H9 (cell line): ENCODE results near the gene MGAT4B. TPM values are rescaled to one million over a fixed set of nuclear protein-coding genes. Genes with fewer than 3 reads are reported as not detected.
"Not testable (repeated sequence)": the region's sequence is repeated elsewhere in the genome, so short reads cannot be mapped to it uniquely, and the experiment has no call there.

ENCODE experiments used
- DNase-seq: peaks from one replicate; pipeline ENCODE4 v3.0.0-alpha.2; 2017
- H2AFZ ChIP-seq: one replicate; pipeline ENCODE4 v1.6.1; 2013; ENCODE audit warnings: mild to moderate bottlenecking, low read length, control low read depth, moderate library complexity
- H2AK5ac ChIP-seq: 2 replicates; pipeline ENCODE4 v1.6.1; 2013; ENCODE audit warnings: low read length, control low read depth, mixed read lengths; ENCODE audit not compliant: insufficient read length
- H2BK120ac ChIP-seq: one replicate; pipeline ENCODE4 v1.6.1; 2013; ENCODE audit warnings: low read depth, mild to moderate bottlenecking, low read length, control low read depth, inconsistent platforms; ENCODE audit not compliant: poor library complexity, severe bottlenecking
- H2BK12ac ChIP-seq: 2 replicates; pipeline ENCODE4 v1.6.1; 2013; ENCODE audit warnings: low read length, control low read depth, mixed read lengths, low read depth; ENCODE audit not compliant: insufficient read length
- H2BK15ac ChIP-seq: 2 replicates; pipeline ENCODE4 v1.6.1; 2013; ENCODE audit warnings: low read depth, low read length, control low read depth
- H2BK20ac ChIP-seq: one replicate; pipeline ENCODE4 v1.6.1; 2013; ENCODE audit warnings: low read depth, mild to moderate bottlenecking, low read length, control low read depth, inconsistent platforms; ENCODE audit not compliant: poor library complexity, severe bottlenecking
- H2BK5ac ChIP-seq: 2 replicates; pipeline ENCODE4 v1.6.1; 2013; ENCODE audit warnings: low read length, control low read depth, mixed read lengths; ENCODE audit not compliant: insufficient read length
- H3K14ac ChIP-seq: 2 replicates; pipeline ENCODE4 v1.6.1; 2013; ENCODE audit warnings: low read length, control low read depth; ENCODE audit not compliant: insufficient read depth
- H3K18ac ChIP-seq: 2 replicates; pipeline ENCODE4 v1.6.1; 2013; ENCODE audit warnings: low read depth, mild to moderate bottlenecking, mixed read lengths, low read length, control low read depth; ENCODE audit not compliant: insufficient read length
- H3K23ac ChIP-seq: 2 replicates; pipeline ENCODE4 v1.6.1; 2013; ENCODE audit warnings: low read length, control low read depth, mixed read lengths, low read depth; ENCODE audit not compliant: insufficient read length
- H3K23me2 ChIP-seq: 2 replicates; pipeline ENCODE4 v1.6.1; 2013; ENCODE audit warnings: low read depth, mild to moderate bottlenecking, mixed read lengths, low read length, control low read depth; ENCODE audit not compliant: insufficient read length, poor library complexity, severe bottlenecking
- H3K27ac ChIP-seq: 2 replicates; pipeline ENCODE4 v1.5.1; 2013; ENCODE audit warnings: low read length, control low read depth, mixed read lengths, low read depth; ENCODE audit not compliant: insufficient read length
- H3K27me3 ChIP-seq: 2 replicates; pipeline ENCODE4 v1.6.1; 2013; ENCODE audit warnings: low read length, control low read depth, inconsistent platforms; ENCODE audit not compliant: insufficient read depth
- H3K4ac ChIP-seq: 2 replicates; pipeline ENCODE4 v1.6.1; 2013; ENCODE audit warnings: low read depth, mild to moderate bottlenecking, control low read depth, inconsistent platforms, low read length, moderate library complexity
- H3K4me1 ChIP-seq: 2 replicates; pipeline ENCODE4 v1.6.1; 2013; ENCODE audit warnings: low read length, control low read depth, inconsistent platforms; ENCODE audit not compliant: insufficient read depth
- H3K4me2 ChIP-seq: 2 replicates; pipeline ENCODE4 v1.6.1; 2013; ENCODE audit warnings: low read length, control low read depth, mixed read lengths; ENCODE audit not compliant: insufficient read length, insufficient read depth
- H3K56ac ChIP-seq: 2 replicates; pipeline ENCODE4 v1.6.1; 2013; ENCODE audit warnings: low read depth, mild to moderate bottlenecking, mixed read lengths, low read length, control low read depth; ENCODE audit not compliant: insufficient read length
- H3K79me1 ChIP-seq: 2 replicates; pipeline ENCODE4 v1.6.1; 2013; ENCODE audit warnings: low read depth, mild to moderate bottlenecking, moderate library complexity, low read length, control low read depth, inconsistent platforms; ENCODE audit not compliant: insufficient read depth, poor library complexity, severe bottlenecking
- H3K79me2 ChIP-seq: 2 replicates; pipeline ENCODE4 v1.6.1; 2013; ENCODE audit warnings: low read length, control low read depth, inconsistent platforms; ENCODE audit not compliant: insufficient read depth
- H3K9ac ChIP-seq: 2 replicates; pipeline ENCODE4 v1.6.1; 2013; ENCODE audit warnings: low read length, control low read depth, mixed read lengths; ENCODE audit not compliant: insufficient read length; ENCODE audit errors: extremely low read depth
- H3K9me3 ChIP-seq: one replicate; pipeline ENCODE4 v1.6.1; 2013; ENCODE audit warnings: low read depth, low read length, inconsistent platforms; ENCODE audit not compliant: control insufficient read depth
- H3T11ph ChIP-seq: one replicate; pipeline ENCODE4 v1.6.1; 2013; ENCODE audit warnings: mild to moderate bottlenecking, low read length, control low read depth, inconsistent platforms
- H4K20me1 ChIP-seq: one replicate; pipeline ENCODE4 v1.6.1; 2013; ENCODE audit not compliant: control insufficient read depth, insufficient read length, insufficient read depth
- H4K5ac ChIP-seq: 2 replicates; pipeline ENCODE4 v1.6.1; 2013; ENCODE audit warnings: low read depth, mild to moderate bottlenecking, mixed read lengths, low read length, control low read depth; ENCODE audit not compliant: insufficient read length
- H4K8ac ChIP-seq: replicated peaks from 2 replicates; pipeline ENCODE4 v1.6.1; 2013; ENCODE audit warnings: low read length, control low read depth, mixed read lengths, low read depth; ENCODE audit not compliant: insufficient read length
- H4K91ac ChIP-seq: 2 replicates; pipeline ENCODE4 v1.6.1; 2013; ENCODE audit warnings: low read depth, mild to moderate bottlenecking, moderate library complexity, mixed read lengths, low read length, control low read depth; ENCODE audit not compliant: insufficient read length
- H3K27ac Mint-ChIP-seq, 3 experiments: 2 replicates in 2 of 3; 3 replicates in 1 of 3; pipeline ENCODE4 v1.8.0; 2020 to 2021; ENCODE audit warnings: mixed read lengths in 3 of 3, mild to moderate bottlenecking in 1 of 3, moderate library complexity in 1 of 3
- H3K27me3 Mint-ChIP-seq: 2 replicates; pipeline ENCODE4 v1.8.0; 2021; ENCODE audit warnings: low read depth, mild to moderate bottlenecking, moderate library complexity, mixed read lengths
- H3K36me3 Mint-ChIP-seq, 3 experiments: 2 replicates in 2 of 3; 3 replicates in 1 of 3; pipeline ENCODE4 v1.8.0; 2020 to 2021; ENCODE audit warnings: low read depth in 3 of 3, mixed read lengths in 3 of 3; ENCODE audit not compliant: insufficient read depth in 1 of 3
- H3K4me1 Mint-ChIP-seq, 2 experiments: 2 replicates each; pipeline ENCODE4 v1.8.0; 2020; ENCODE audit warnings: mixed read lengths in 2 of 2
- H3K4me3 Mint-ChIP-seq, 2 experiments: 2 replicates in 1 of 2; 3 replicates in 1 of 2; pipeline ENCODE4 v1.8.0; 2020 to 2021; ENCODE audit warnings: mild to moderate bottlenecking in 2 of 2, mixed read lengths in 2 of 2, moderate library complexity in 1 of 2
- H3K9me3 Mint-ChIP-seq, 2 experiments: 2 replicates in 1 of 2; 3 replicates in 1 of 2; pipeline ENCODE4 v1.8.0; 2020; ENCODE audit warnings: mild to moderate bottlenecking in 2 of 2, mixed read lengths in 2 of 2, moderate library complexity in 1 of 2
- WGBS: extraction: QIAGEN DNeasy Blood & Tissue Kit; methylation state at CpG from one replicate; pipeline ENCODE4 v1.1.7; 2013; ENCODE audit warnings: missing lambda C conversion rate, low lambda C conversion rate, mixed read lengths; ENCODE audit not compliant: insufficient read length; ENCODE audit errors: extremely low coverage; 5-methylcytosine and 5-hydroxymethylcytosine counted together
- total RNA-seq: library from RNA; stranded (reverse); gene quantifications from 2 replicates; pipeline ENCODE4 v1.2.1, GENCODE V29; 2021
- TF ChIP-seq, protein P1 (sequence below): fragments of 200-600 bp; sonication (generic); conservative IDR thresholded peaks from 3 replicates; pipeline ENCODE4 v1.8.0; 2021; ENCODE audit warnings: antibody characterized with exemption, mild to moderate bottlenecking

Gene MGAT4B
- total RNA-seq, 1 experiment from 2014 or later: 147 TPM

DNA sequence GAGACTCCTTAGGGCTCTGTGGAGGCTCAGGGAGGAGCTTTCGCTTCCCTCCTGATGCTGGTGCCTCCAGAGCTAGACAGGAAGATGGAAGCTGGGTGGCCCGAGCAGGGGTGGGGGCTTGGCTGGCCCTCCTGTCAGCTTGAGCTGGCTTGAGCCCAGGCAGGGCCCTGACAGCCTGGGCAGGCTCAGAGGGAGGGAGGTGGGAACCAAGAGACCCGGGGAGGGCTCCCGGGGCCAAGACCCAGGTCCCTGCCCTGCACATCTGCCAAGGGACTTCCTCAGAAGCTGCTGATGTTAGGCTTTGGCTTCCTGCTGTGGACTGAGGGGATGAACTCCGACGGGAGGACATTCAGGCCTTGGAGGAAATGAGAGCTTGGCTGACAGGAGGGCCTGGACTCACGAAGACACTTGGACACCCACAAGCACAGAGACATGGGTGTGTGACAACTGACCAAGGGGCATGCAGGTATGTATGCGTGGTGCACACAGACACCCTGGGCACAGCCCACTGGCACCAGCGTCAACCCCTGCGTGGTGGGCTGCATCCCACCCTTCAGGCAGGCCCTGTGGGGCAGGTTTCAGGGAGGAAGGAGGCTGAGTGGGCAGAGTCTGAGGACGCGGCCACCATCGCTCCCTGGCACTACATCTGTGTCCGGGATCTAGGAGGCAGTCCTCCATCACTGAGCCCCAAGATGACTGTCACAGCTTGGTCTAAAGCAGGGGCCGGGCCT is 14.6 kb downstream of the MGAT4B start:
- Histone ChIP-seq H2BK120ac (no peak overlapping the region), H3K4ac (no peak overlapping the region), H3K14ac (no peak overlapping the region), H3K9me3 (no peaks in the 10 kb centered on the region), H3K27ac (no peak overlapping the region), H2BK20ac (no peak overlapping the region), H4K5ac (no peak overlapping the region), H2AFZ (no peak overlapping the region), H3K23ac (no peak overlapping the region), H3T11ph (no peak overlapping the region), H2AK5ac (no peak overlapping the region), H3K27me3 (no peaks in the 10 kb centered on the region), H3K4me1 (no peaks in the 10 kb centered on the region), H3K9ac (no peak overlapping the region), H3K56ac (no peak overlapping the region), H4K20me1 (no peaks in the 10 kb centered on the region), H3K4me2 (no peak overlapping the region), H2BK12ac (no peak overlapping the region), H4K91ac (no peak overlapping the region), H3K79me2 (no peaks in the 10 kb centered on the region), H3K18ac (no peak overlapping the region), H3K23me2 (peaks cover 3% of the 10 kb centered on the region), H2BK15ac (no peak overlapping the region), H2BK5ac (no peak overlapping the region), H4K8ac (no peak overlapping the region), H3K79me1 (no peaks in the 10 kb centered on the region)
- WGBS: no CpG with 5 or more reads among the region's 15 CpGs
- Mint-ChIP-seq H3K4me3 (no peak overlapping the region), H3K9me3 (peaks cover 3 to 4% of the 10 kb centered on the region in 2 experiments), H3K27ac (peak overlapping the region in 1 of 3 experiments; percentile 40; a peak in 1 of 7 replicates), H3K4me1 (peaks cover 17 to 18% of the 10 kb centered on the region in 2 experiments), H3K36me3 (peaks cover 5 to 8% (median 8%) of the 10 kb centered on the region in 3 experiments; a peak in 6 of 7 replicates), H3K27me3 (peaks cover 7% of the 10 kb centered on the region)
- TF ChIP-seq, protein P1, sequence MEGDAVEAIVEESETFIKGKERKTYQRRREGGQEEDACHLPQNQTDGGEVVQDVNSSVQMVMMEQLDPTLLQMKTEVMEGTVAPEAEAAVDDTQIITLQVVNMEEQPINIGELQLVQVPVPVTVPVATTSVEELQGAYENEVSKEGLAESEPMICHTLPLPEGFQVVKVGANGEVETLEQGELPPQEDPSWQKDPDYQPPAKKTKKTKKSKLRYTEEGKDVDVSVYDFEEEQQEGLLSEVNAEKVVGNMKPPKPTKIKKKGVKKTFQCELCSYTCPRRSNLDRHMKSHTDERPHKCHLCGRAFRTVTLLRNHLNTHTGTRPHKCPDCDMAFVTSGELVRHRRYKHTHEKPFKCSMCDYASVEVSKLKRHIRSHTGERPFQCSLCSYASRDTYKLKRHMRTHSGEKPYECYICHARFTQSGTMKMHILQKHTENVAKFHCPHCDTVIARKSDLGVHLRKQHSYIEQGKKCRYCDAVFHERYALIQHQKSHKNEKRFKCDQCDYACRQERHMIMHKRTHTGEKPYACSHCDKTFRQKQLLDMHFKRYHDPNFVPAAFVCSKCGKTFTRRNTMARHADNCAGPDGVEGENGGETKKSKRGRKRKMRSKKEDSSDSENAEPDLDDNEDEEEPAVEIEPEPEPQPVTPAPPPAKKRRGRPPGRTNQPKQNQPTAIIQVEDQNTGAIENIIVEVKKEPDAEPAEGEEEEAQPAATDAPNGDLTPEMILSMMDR: no peak
- no peak for DNase-seq

DNA sequence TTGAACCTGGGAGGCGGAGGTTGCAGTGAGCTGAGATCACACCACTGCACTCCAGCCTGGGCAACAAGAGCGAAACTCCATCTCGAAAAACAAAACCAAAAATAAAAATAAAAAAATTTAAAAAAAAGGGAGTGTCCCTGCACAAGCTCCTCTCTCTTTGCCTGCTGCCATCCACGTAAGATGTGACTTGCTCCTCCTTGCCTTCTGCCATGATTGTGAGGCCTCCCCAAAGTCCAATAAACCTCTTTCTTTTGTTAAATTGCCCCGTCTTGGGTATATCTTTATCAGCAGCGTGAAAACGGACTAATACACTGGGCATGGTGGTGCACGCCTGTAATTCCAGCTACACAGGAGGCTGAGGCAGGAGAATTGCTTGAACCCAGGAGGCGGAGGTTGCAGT is 17.4 kb downstream of the MGAT4B start:
- H4K91ac ChIP-seq, H3K79me1 ChIP-seq, H2BK20ac ChIP-seq, H3K23ac ChIP-seq, H2BK5ac ChIP-seq, H3K27me3 ChIP-seq, H4K20me1 ChIP-seq, H3K27ac ChIP-seq, H3K79me2 ChIP-seq, H3K4me1 ChIP-seq, H3K27ac Mint-ChIP-seq, H3K14ac ChIP-seq, H3K9me3 Mint-ChIP-seq, H3K4ac ChIP-seq, H2BK12ac ChIP-seq, H2BK15ac ChIP-seq, H2AK5ac ChIP-seq, H3K18ac ChIP-seq, H3K9ac ChIP-seq, H3K23me2 ChIP-seq, H2BK120ac ChIP-seq, H3K4me2 ChIP-seq, H3K56ac ChIP-seq, H3T11ph ChIP-seq, H3K9me3 ChIP-seq, H3K27me3 Mint-ChIP-seq, H4K8ac ChIP-seq, H3K36me3 Mint-ChIP-seq, H3K4me3 Mint-ChIP-seq, H2AFZ ChIP-seq, H4K5ac ChIP-seq, DNase-seq: not testable (repeated sequence)
- WGBS: no CpG with 5 or more reads among the region's 9 CpGs
- H3K4me1 Mint-ChIP-seq: peaks cover 7 to 10% of the 10 kb centered on the region in 2 experiments
